Psoas muscle (tissue), 8 donors: ENCODE data around the gene ALKAL2. TPM values are rescaled to one million over a fixed set of nuclear protein-coding genes. Genes with fewer than 3 reads are reported as not detected.

ENCODE experiments used
- ATAC-seq, 4 donors: fragments of 200-7000 bp; cut with Tn5 transposase; one replicate each; pipeline ENCODE4 v1.9.1; 2020; ENCODE audit warnings: moderate library complexity in 3 of 4, mild to moderate bottlenecking in 2 of 4
- DNase-seq, 2 donors: peaks; one replicate each; pipeline ENCODE4 v3.0.0-alpha.2; 2020
- H3K27ac ChIP-seq: fragments of 200-600 bp; one replicate; pipeline ENCODE4 v1.8.0; 2022
- H3K27me3 ChIP-seq, 3 donors: fragments of 200-600 bp in 1 of 3; one replicate each; pipeline versions ENCODE4 v1.6.1 to v1.8.0; 2013 to 2022; ENCODE audit warnings: low read length in 2 of 3, mild to moderate bottlenecking in 2 of 3, moderate library complexity in 1 of 3; ENCODE audit not compliant: insufficient read depth in 3 of 3
- H3K36me3 ChIP-seq, 2 donors: fragments of 200-600 bp in 1 of 2; one replicate each; pipeline versions ENCODE4 v1.6.1 to v1.8.0; 2013 to 2022; ENCODE audit warnings: low read depth in 1 of 2, mild to moderate bottlenecking in 1 of 2, moderate library complexity in 1 of 2; ENCODE audit not compliant: insufficient read depth in 1 of 2
- H3K4me1 ChIP-seq: fragments of 200-600 bp; one replicate; pipeline ENCODE4 v1.8.0; 2022
- H3K4me3 ChIP-seq: fragments of 200-600 bp; one replicate; pipeline ENCODE4 v1.8.0; 2022; ENCODE audit warnings: mild to moderate bottlenecking
- H3K9me3 ChIP-seq: fragments of 200-600 bp; one replicate; pipeline ENCODE4 v1.8.0; 2022
- WGBS, 3 donors: extraction: QIAGEN DNeasy Blood & Tissue Kit; methylation state at CpG; one replicate each; pipeline versions ENCODE4 v1.1.6 to v1.1.7; 2013; 5-methylcytosine and 5-hydroxymethylcytosine counted together
- intact Hi-C, 2 donors: fragments of 100-400 bp; cut with DNase I; formaldehyde crosslinking; loops; one replicate each; pipeline versions ENCODE4 v1.11.0 to v1.14.2; 2022
- polyA plus RNA-seq, 3 donors: library from polyadenylated mRNA; stranded (reverse); fragments of 200-250 nt; gene quantifications; one replicate each; pipeline ENCODE4 v1.2.3, GENCODE V29; 2013
- total RNA-seq, 4 donors: library from RNA; stranded (reverse); fragmentation: NEBNext Ultra II Directional in 2 of 4; extraction: Animal tissue kit (Norgen Biotek cat#: 25700) in 2 of 4; gene quantifications; one replicate each; pipeline versions ENCODE4 v1.2.1 to v1.2.4, GENCODE V29; 2021 to 2023
- TF ChIP-seq, protein P1 (sequence below): fragments of 200-600 bp; IDR thresholded peaks from one replicate; pipeline ENCODE4 v1.8.0; 2022; ENCODE audit warnings: antibody characterized with exemption
- donor health status: healthy with polysubstance abuse.
- donor health status: DM: no; HTN: no; CAD: no; lungs with moderate emphysema.
- donor health status: Bipolar disorder and iron deficiency.
- donor health status: healthy.
- donor health status: DM: yes; HTN: yes; CAD: no.
- donor health status: DM: no; HTN: no; CAD: no.
- donor health status: DM: no; HTN: no; CAD: no.
- donor health status: DM: yes; HTN: yes; CAD: no.

Gene ALKAL2
- total and polyA plus RNA-seq, 7 donors = 0.26 to 1.1 (median 0.42) TPM; not detected in 3

DNA sequence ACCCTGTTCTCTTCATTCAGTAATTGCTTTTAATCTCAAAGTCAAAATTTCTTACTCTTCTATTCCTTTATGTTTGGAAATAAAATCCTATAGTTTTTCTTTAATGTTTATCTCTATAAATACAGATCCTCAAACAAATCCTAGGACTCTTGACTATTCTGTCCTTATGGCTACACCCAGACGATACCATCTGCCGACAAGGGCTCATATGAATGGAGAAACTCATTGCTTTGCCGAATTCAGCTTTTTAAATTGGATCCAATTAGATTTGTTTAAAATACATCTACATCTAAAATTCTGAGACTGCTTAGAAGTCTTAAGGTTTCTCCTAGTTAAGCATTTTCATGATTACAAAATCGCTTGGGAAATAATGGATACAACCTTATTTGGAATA lies 9.0 kb downstream of the ALKAL2 start:
- intact Hi-C loops = no loop called here
- Histone ChIP-seq H3K27ac (no peak overlapping the region), H3K4me1 (no peaks in the 10 kb centered on the region), H3K9me3 (no peaks in the 10 kb centered on the region), H3K4me3 (no peak overlapping the region), H3K27me3 (no peaks in the 10 kb centered on the region), H3K36me3 (peaks cover 16 to 88% of the 10 kb centered on the region in 2 donors)
- no peak for DNase-seq
- TF ChIP-seq, protein P1, sequence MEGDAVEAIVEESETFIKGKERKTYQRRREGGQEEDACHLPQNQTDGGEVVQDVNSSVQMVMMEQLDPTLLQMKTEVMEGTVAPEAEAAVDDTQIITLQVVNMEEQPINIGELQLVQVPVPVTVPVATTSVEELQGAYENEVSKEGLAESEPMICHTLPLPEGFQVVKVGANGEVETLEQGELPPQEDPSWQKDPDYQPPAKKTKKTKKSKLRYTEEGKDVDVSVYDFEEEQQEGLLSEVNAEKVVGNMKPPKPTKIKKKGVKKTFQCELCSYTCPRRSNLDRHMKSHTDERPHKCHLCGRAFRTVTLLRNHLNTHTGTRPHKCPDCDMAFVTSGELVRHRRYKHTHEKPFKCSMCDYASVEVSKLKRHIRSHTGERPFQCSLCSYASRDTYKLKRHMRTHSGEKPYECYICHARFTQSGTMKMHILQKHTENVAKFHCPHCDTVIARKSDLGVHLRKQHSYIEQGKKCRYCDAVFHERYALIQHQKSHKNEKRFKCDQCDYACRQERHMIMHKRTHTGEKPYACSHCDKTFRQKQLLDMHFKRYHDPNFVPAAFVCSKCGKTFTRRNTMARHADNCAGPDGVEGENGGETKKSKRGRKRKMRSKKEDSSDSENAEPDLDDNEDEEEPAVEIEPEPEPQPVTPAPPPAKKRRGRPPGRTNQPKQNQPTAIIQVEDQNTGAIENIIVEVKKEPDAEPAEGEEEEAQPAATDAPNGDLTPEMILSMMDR = no peak
- 89 to 95% (median 93%) methylated on average over 4 of the region's 4 CpGs for WGBS, 3 donors
- ATAC-seq = no peak

DNA sequence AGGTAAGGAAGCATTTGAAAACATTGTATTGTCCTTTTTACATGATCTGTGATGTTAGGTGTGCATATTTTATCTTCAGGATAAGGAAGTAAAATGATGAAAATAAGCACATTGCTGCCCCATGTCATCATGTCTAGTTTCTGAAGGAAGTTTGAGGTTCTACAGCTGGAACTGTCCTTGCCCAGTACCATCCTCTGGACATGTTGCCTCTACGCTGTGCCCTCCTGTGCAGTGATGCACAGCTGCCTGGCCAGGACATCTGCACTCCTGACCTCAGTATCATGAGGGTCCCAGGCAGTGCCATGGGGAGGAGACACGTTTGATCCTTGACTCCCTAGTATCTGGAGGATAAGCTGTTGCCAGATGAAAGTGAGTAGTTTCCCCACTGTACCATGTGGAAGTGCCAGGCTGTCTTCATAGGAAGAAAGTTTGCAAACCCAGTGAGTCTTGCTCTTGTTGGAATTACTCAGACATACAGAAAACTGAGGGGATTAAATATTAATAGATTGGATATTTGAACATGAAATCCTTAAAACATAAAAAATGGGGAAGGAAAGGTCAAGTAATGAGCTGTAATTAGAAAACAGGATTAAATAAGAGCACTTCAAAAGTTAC lies 9.5 kb downstream of the ALKAL2 start:
- Histone ChIP-seq H3K36me3 (peaks cover 16 to 92% of the 10 kb centered on the region in 2 donors), H3K27me3 (no peaks in the 10 kb centered on the region), H3K4me3 (no peak overlapping the region), H3K4me1 (no peaks in the 10 kb centered on the region), H3K9me3 (no peaks in the 10 kb centered on the region), H3K27ac (no peak overlapping the region)
- TF ChIP-seq, protein P1 = no peak
- intact Hi-C loops = no loop called here
- DNase-seq (no peak), ATAC-seq (no peak)
- 64 to 84% (median 78%) methylated on average over 2 of the region's 2 CpGs for WGBS, 3 donors

DNA sequence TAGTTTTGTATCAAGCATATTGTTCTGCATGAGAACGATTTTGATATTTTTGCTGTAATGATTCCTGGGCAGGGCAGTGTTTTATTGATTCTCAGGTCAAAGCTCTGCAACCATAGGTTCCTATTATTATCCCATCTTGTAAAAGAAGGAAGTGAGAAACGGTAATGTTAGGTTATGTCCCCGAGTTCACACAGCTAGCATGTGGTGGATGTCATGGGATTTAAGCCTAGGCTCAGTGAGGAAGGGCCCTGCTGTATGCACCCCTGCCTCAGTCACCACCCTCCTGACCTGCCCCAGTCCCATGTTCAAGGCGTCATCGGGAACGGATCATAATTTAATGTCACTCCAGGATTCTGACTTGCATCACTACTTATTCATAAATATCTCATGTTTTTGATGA lies 12.4 kb downstream of the ALKAL2 start:
- 78 to 86% (median 85%) methylated on average over 6 of the region's 6 CpGs for WGBS, 3 donors
- no peak overlapping the region for H3K4me3 ChIP-seq
- ATAC-seq (no peak), DNase-seq (no peak)
- H3K27ac ChIP-seq = no peak overlapping the region
- no peaks in the 10 kb centered on the region for H3K27me3 ChIP-seq
- H3K36me3 ChIP-seq = peaks cover 16 to 89% of the 10 kb centered on the region in 2 donors
- H3K4me1 ChIP-seq = no peaks in the 10 kb centered on the region
- TF ChIP-seq, protein P1 = no peak
- no peaks in the 10 kb centered on the region for H3K9me3 ChIP-seq
- intact Hi-C loops = no loop called here

DNA sequence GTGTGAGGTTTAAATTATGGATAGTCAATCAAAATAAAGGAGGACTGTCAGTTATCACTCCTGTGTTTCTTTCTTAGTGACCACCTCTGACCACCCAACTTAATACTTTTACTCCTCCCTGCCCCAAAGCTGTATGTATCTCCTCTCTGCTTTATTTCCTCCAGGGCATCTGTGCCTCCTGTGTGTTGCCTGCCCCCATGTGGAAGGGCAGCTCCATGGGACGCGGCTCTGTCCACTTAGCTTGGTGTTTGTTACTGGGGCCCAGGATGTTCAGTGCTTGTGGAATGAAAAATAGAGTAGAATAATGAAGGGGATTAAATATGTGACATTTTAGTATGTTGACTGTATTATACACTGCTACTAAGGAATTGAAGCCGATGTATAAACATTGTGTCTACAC lies 13.4 kb downstream of the ALKAL2 start:
- no peak overlapping the region for H3K27ac ChIP-seq
- peaks cover 11 to 79% of the 10 kb centered on the region in 2 donors for H3K36me3 ChIP-seq
- no peaks in the 10 kb centered on the region for H3K27me3 ChIP-seq
- ATAC-seq (no peak), DNase-seq (no peak)
- TF ChIP-seq, protein P1 = no peak
- intact Hi-C loops = no loop called here
- no peaks in the 10 kb centered on the region for H3K4me1 ChIP-seq
- WGBS, 3 donors = 97 to 99% (median 97%) methylated on average over 3 of the region's 3 CpGs
- H3K9me3 ChIP-seq = no peaks in the 10 kb centered on the region
- no peak overlapping the region for H3K4me3 ChIP-seq

DNA sequence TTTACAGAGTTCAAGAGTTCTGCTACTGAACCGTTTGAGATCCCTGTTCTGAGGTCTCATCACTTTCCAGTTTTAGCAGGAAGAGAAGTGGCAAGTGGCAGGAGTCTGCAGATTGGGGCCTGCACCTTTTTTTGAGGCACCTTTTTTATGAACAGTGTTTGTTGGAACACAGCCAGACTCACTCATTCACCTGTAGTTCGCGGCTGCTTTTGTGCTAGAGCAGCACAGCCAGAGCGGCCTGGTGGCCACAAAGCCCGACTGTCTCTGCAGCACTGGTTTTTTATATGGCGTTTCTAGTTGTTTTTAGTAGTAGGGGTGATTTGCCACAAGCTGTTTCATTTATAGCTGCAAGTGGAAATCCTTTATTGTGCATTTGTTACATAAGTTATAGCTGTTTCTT lies 14.6 kb downstream of the ALKAL2 start:
- intact Hi-C loops = no loop called here
- Histone ChIP-seq H3K4me1 (peaks cover 8% of the 10 kb centered on the region), H3K36me3 (peaks cover 10 to 67% of the 10 kb centered on the region in 2 donors), H3K27ac (no peak overlapping the region), H3K9me3 (no peaks in the 10 kb centered on the region), H3K4me3 (no peak overlapping the region), H3K27me3 (no peaks in the 10 kb centered on the region)
- TF ChIP-seq, protein P1 = no peak
- no peak for ATAC-seq
- DNase-seq = no peak
- WGBS, 3 donors = 66 to 82% (median 78%) methylated on average over 6 of the region's 6 CpGs
